Measurements from ENCODE around the gene DNAH6. TPM values are rescaled to one million over a fixed set of nuclear protein-coding genes. Genes with fewer than 3 reads are reported as not detected.

DNAH6 gene
- total and polyA plus RNA-seq, 2 of the 8 experiments (the other 6 are each of a cell fraction or from before 2014, with no cell fraction given), result 0.06 to 0.43 TPM

- 90% methylated on average over 1 of the region's 2 CpGs; no CpG with 5 or more reads in 1 of the 2 experiments for WGBS, 2 experiments (ENCODE audit: extremely low coverage in 1 of 2, insufficient coverage in 1 of 2, insufficient read length in 1 of 2, insufficient replicate concordance in 2 of 2, low coverage in 1 of 2, low lambda C conversion rate in 2 of 2, missing lambda C conversion rate in 1 of 2)
- Histone ChIP-seq H2BK20ac (ENCODE audit: low read length) (no peak overlapping the region), H2BK5ac (ENCODE audit: low read depth, low read length) (no peak overlapping the region), H3K4me2 (ENCODE audit: insufficient read depth in 1 of 2, low read depth in 2 of 2, low read length in 2 of 2) (no peak overlapping the region), H3K27ac (ENCODE audit: low read depth, low read length) (no peak overlapping the region), H3K23me2 (ENCODE audit: low read depth, low read length) (peaks cover 8% of the 10 kb centered on the region; the same call in 1 of the 2 replicates), H3K18ac (ENCODE audit: extremely low read depth, low read length) (no peak overlapping the region), H4K91ac (replicated peaks; ENCODE audit: insufficient read length, low read length) (no peak overlapping the region), H2AK5ac (ENCODE audit: low read depth, low read length) (no peak overlapping the region), H3K56ac (replicated peaks; ENCODE audit: insufficient read length, low read depth, low read length) (no peak overlapping the region), H3K79me2 (ENCODE audit: control insufficient read depth in 1 of 2, insufficient read depth in 2 of 2, low read length in 2 of 2) (no peaks in the 10 kb centered on the region), H2AFZ (ENCODE audit: low read length) (no peak overlapping the region), H3K14ac (ENCODE audit: insufficient read length) (no peak overlapping the region), H3K4ac (replicated peaks; ENCODE audit: insufficient read length, low read depth, low read length) (no peak overlapping the region), H4K20me1 (replicated peaks in 1 of 2; ENCODE audit: control insufficient read depth in 1 of 2, insufficient read depth in 2 of 2, low read length in 2 of 2) (peaks cover 2 to 7% of the 10 kb centered on the region in 2 experiments), H3K4me3 (ENCODE audit: extremely low read depth in 1 of 4, insufficient read depth in 2 of 4, low read depth in 3 of 4, low read length in 4 of 4) (no peak overlapping the region), H2BK120ac (replicated peaks; ENCODE audit: low read depth, low read length) (no peak overlapping the region), H3K23ac (ENCODE audit: insufficient read length) (no peak overlapping the region), H4K8ac (ENCODE audit: extremely low read depth, insufficient read depth, low read length) (no peak overlapping the region), H3K36me3 (ENCODE audit: control insufficient read depth in 2 of 4, insufficient read depth in 4 of 4, low read length in 3 of 4) (no peaks in the 10 kb centered on the region), H3K9me3 (ENCODE audit: insufficient read depth in 2 of 2, low read depth in 1 of 2, low read length in 1 of 2) (no peaks in the 10 kb centered on the region), H4K5ac (ENCODE audit: insufficient read length, low read depth, low read length) (no peak overlapping the region), H3K27me3 (replicated peaks in 1 of 4; ENCODE audit: control insufficient read depth in 3 of 4, extremely low read depth in 1 of 4, insufficient read depth in 3 of 4, low read length in 3 of 4) (peaks cover 0 to 2% (median 0%) of the 10 kb centered on the region in 4 experiments; a peak in 1 of 7 replicates), H2BK15ac (ENCODE audit: low read length) (no peak overlapping the region), H3K4me1 (replicated peaks in 1 of 4; ENCODE audit: control insufficient read depth in 3 of 4, insufficient read depth in 4 of 4, low read length in 3 of 4) (peaks cover 0 to 4% (median 1%) of the 10 kb centered on the region in 4 experiments; a peak in 4 of 7 replicates), H3K79me1 (ENCODE audit: low read depth, low read length) (peaks cover 2% of the 10 kb centered on the region; the same call in 1 of the 2 replicates), H2BK12ac (ENCODE audit: low read depth, low read length) (no peak overlapping the region), H3K9ac (replicated peaks in 1 of 4; ENCODE audit: extremely low read depth in 1 of 4, low read depth in 3 of 4, low read length in 3 of 4) (no peak overlapping the region)
- POLR2A ChIA-PET (ENCODE audit: partially characterized antibody), result interaction anchor here (1.0 to 1.3 kb wide), 4 partner anchors 14 to 54 kb away, joined by 3 to 7 read pairs (median 3); no protein-coding TSS in a partner anchor
- TF ChIP-seq ZNF274 (IDR thresholded peaks at IDR 0.05; ENCODE audit: borderline replicate concordance, extremely low read depth, low read length) (no peak), HDAC6 (IDR thresholded peaks at IDR 0.05; ENCODE audit: low read depth, low read length) (no peak), EGR1 (IDR thresholded peaks at IDR 0.05; ENCODE audit: borderline replicate concordance, low read depth, low read length) (no peak), PHF8 (conservative IDR thresholded peaks at IDR 0.05; ENCODE audit: low read depth, low read length) (no peak)
- FAIRE-seq, result no peak
- CTCF ChIA-PET (ENCODE audit: partially characterized antibody), result interaction anchor here (0.9 to 3.7 kb wide), 8 partner anchors 9 to 302 kb away, joined by 3 to 19 read pairs (median 4); no protein-coding TSS in a partner anchor
- DNase-seq (ENCODE audit: low read depth in 1 of 2, low spot score in 2 of 2), result no peak
Observed at GRCh38 chr2:84827978-84828575, 311.8 kb downstream of the DNAH6 start.
